ENCODE measurements around the gene SYT6.
"Not testable (repeated sequence)": the region's sequence is repeated elsewhere in the genome, so short reads cannot be mapped to it uniquely, and the experiment has no call there.

Gene SYT6

GRCh38 chr1:114076308-114076707 lies 77.4 kb downstream of the SYT6 start:
- FAIRE-seq (no peak), DNase-seq (ENCODE audit: insufficient read length, low spot score) (no peak)

GRCh38 chr1:114075546-114076242 lies 78.0 kb downstream of the SYT6 start:
- FAIRE-seq: no peak
- DNase-seq (ENCODE audit: insufficient read length, low spot score): no peak

- FAIRE-seq (no peak), DNase-seq (ENCODE audit: insufficient read length, low spot score) (no peak)
Measured at GRCh38 chr1:114075105-114075504, 78.6 kb downstream of the SYT6 start.

- no peak for FAIRE-seq
- no peak for DNase-seq (ENCODE audit: insufficient read length, low spot score)
Measured at GRCh38 chr1:114072246-114072645, 81.4 kb downstream of the SYT6 start.

GRCh38 chr1:114069762-114070161 lies 83.9 kb downstream of the SYT6 start:
- not testable (repeated sequence) for FAIRE-seq; DNase-seq (ENCODE audit: insufficient read length, low spot score)

GRCh38 chr1:114068684-114069083 lies 85.0 kb downstream of the SYT6 start:
- DNase-seq (ENCODE audit: insufficient read length, low spot score); FAIRE-seq: not testable (repeated sequence)

GRCh38 chr1:114065671-114066070 lies 88.0 kb downstream of the SYT6 start:
- not testable (repeated sequence) for FAIRE-seq

GRCh38 chr1:114063544-114063943 lies 90.1 kb downstream of the SYT6 start:
- FAIRE-seq: no peak
- DNase-seq (ENCODE audit: insufficient read length, low spot score): no peak

More at GRCh38 chr1:114065671-114066070, 88.0 kb downstream of the SYT6 start:
- DNase-seq (ENCODE audit: insufficient read length, low spot score): not testable (repeated sequence)

- FAIRE-seq: no peak
- DNase-seq (ENCODE audit: insufficient read length, low spot score): no peak
Measured at GRCh38 chr1:114062477-114063099, 91.1 kb downstream of the SYT6 start.

GRCh38 chr1:114061121-114061830 lies 92.4 kb downstream of the SYT6 start:
- no peak for DNase-seq (ENCODE audit: insufficient read length, low spot score)
- FAIRE-seq: no peak

GRCh38 chr1:114058236-114058635 lies 95.4 kb downstream of the SYT6 start:
- not testable (repeated sequence) for FAIRE-seq; DNase-seq (ENCODE audit: insufficient read length, low spot score)

GRCh38 chr1:114054148-114054547 lies 99.5 kb downstream of the SYT6 start:
- FAIRE-seq: no peak
- DNase-seq (ENCODE audit: insufficient read length, low spot score): no peak

- no peak for FAIRE-seq
- DNase-seq (ENCODE audit: insufficient read length, low spot score): no peak
Measured at GRCh38 chr1:114048232-114048631, 105.4 kb downstream of the SYT6 start.

GRCh38 chr1:114043548-114043947 lies 110.1 kb downstream of the SYT6 start:
- FAIRE-seq (no peak), DNase-seq (ENCODE audit: insufficient read length, low spot score) (no peak)

GRCh38 chr1:114043054-114043453 lies 110.6 kb downstream of the SYT6 start:
- no peak for DNase-seq (ENCODE audit: insufficient read length, low spot score)
- FAIRE-seq: no peak

GRCh38 chr1:114040273-114041015 lies 113.2 kb downstream of the SYT6 start:
- no peak for FAIRE-seq
- DNase-seq (ENCODE audit: insufficient read length, low spot score): no peak
